NCI-H2196 treated with DMSO at 0.1 percent for 48 hours (cell line): ENCODE data around the gene TBXAS1.
A peak's percentile ranks its signal among the peaks of the same experiment; 100 is the strongest.

Experiments used
- DNase-seq: peaks from one replicate; lab custom pipeline; 2025; ENCODE audit not compliant: unreplicated experiment; lab: John Stamatoyannopoulos, UW

The TBXAS1 gene

GRCh38 chr7:140039896-140040295, 210.8 kb downstream of the TBXAS1 start:
- DNase-seq = no peak

DNA sequence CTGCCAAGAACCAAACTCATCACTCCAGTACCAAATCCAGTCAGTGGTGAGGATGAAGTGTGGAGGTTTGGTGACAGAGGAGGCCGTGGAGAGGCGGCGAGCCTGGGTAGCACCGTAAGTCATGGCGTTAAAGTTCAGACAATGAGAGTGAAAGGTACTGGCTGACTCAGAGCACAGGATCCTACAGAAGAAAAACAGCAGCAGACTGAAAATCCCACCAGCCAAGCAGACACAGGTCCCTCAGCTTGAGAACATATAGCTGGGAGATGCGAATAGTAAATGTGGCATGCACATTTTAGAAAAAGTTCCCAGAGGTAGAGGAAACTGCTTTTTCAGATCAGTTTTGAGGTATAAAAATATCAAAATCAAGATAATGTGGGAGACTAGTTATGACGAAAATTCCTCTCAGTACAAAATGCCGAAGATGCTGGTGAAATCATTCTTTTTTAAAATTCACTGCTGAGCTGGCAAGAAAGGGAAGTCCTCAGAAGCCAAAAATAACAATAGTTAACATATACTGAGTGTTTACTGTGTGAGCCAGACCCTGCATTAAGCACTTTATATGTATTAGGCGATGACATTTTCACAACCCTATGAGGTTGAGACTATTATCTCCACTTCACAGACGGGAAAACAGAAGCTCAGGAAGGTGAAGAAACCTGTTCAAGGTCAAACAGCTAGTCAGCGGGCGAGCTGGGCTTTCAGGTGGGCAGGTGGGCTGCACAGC, 212.8 kb downstream of the TBXAS1 start:
- DNase-seq = no peak

DNA sequence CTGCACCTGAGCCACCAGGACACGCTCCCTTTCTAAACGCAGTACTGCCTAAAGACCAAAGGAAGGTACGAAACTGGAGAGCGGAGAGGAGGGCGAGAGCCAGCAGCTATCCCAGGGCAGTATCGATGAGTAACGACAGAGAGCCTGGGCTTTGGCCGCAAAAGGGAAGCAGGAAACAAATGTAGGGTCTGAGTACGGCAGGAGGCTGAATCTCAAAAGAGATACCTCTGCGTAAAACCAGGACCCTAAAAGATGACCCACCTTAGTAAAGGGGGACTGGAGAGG, 213.3 kb downstream of the TBXAS1 start:
- DNase-seq = no peak

DNA sequence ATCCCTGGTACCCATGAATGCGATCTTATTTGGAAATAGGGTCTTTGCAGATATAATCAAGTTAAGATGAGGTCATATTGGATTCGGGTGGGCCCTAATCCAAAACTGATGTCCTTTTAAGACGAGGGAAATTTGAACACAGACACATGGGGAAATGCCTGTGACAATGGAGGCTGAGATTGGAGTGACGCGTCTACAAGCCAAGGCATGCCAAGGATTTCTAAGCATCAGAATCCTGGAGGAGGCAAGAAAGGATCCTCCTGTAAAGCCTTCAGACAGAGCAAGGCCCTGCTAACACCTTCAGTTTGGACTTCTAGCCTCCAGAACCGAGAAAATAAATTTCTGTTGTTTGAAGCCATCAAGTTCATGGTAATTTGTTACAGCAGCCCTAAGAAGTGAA, 215.2 kb downstream of the TBXAS1 start:
- DNase-seq = no peak

DNA sequence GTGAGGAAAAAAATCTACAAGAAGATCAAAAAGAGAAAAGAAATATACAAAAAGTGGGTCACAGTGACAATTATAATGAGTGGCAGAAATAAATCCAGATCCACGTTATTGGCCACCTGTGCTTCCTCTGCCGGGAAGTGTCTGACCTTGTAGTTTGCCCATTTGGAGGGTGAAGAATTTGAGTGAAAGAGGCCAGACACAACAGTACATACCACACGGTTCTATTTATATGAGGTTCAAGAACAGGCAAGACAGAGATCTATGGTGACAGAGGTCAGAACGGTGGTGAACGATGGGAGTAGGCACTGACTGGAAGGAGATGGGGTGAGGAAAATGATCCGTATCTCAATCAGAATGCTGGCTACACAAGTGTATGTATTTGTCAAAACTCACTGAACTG, 216.6 kb downstream of the TBXAS1 start:
- DNase-seq = no peak

DNA sequence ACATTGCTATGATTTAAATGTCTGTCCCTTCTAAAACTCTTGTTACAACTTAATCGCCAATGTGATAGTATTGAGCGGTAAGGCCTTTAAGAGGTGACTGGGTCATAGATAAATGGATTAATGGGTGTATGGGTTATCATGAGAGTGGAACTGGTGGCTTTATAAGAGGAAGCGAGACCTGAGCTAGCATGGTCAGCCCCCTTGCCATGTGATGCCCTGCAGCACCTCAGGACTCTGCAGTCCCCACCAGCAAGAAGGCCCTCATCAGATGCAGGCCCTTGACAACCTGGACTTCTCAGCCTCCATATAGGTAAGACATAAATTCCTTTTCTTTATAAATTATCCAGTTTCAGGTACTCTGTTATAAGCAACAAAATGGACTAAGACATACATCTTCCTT, 218.1 kb downstream of the TBXAS1 start:
- no peak for DNase-seq

DNA sequence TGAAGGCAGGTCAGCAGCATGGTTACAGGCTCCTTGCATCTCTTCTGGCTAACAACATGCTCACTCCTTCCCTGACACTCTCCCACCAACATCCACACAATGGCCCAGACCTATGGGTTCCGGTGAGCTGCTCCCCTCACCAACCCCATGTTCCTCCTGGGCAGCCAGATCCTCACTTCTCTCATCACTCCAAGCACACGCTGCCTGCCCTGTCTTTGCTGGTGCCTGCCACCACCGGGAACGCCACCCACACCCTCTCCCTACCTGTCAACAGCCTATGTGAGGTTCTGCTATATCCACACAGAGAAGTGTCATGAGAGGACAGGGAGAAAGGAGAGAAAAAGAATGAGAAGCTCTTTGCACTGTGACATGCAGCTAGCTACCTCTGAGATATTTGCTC, 219.1 kb downstream of the TBXAS1 start:
- DNase-seq = no peak

- no peak for DNase-seq
Observed at GRCh38 chr7:140048989-140049338, 219.9 kb downstream of the TBXAS1 start.

GRCh38 chr7:140049339-140050024, 220.4 kb downstream of the TBXAS1 start:
- DNase-seq = peak; percentile 72

GRCh38 chr7:140050100-140050499, 221.0 kb downstream of the TBXAS1 start:
- no peak for DNase-seq

DNA sequence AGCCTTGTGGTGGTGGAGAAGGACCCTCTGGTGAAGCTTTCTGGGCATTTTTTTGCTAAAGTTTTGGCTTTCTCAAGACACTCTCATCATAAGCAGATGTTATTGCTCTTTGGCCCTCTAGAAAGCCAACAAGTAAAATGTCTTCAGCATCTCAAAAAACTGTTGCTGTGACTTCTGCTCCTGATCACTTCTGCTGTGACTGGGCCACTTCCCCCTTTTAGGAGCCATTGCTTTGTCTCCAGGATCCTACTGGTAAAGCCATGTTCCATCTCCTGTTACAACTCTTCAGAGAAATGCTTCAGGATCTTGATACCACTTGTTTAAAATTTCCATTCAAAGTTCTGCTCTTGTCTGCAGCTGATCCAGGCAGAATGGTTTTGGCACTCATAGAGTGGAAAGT, 222.8 kb downstream of the TBXAS1 start:
- no peak for DNase-seq

GRCh38 chr7:140053812-140054539, 224.9 kb downstream of the TBXAS1 start:
- DNase-seq = no peak

- DNase-seq = no peak
Observed at GRCh38 chr7:140054751-140055150, 225.7 kb downstream of the TBXAS1 start.

DNA sequence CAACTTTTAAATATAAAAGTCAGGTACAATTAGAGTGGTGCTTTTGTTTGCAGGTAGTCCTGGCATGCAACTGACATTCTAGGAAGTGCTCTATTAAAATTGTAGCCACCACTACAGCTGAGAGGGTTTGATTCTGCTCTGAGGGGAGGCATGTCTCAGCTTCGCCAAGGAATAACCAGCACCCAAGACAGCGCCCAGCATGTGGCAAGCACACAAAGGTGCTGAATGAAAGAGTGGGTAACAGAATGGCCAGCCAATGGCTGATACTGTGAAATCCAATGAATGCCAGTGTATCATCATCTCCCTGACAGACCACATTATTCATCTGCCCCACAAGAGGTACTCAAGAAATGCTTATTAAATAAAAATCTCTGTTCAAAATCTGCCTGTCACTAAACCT, 226.8 kb downstream of the TBXAS1 start:
- DNase-seq = no peak

GRCh38 chr7:140056431-140057142, 227.5 kb downstream of the TBXAS1 start:
- DNase-seq = no peak

DNA sequence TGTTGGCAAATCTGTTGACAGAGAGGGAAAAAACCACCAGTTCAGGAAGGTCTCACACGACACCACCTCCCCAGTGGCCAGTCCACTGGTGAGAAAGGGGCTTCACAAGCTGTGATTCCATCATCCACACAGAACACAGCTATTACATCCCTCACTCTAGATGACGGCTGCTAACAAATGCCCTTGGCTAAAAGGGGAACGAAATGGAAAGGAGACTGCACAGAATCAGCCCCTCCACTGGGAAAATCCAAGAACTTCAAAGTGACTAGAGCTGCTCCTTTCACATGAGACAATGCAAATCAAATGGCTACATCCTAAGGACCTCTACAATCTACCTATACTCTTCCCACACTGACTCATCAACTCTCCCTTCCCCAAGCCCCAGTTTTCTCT, 228.1 kb downstream of the TBXAS1 start:
- DNase-seq = no peak

DNA sequence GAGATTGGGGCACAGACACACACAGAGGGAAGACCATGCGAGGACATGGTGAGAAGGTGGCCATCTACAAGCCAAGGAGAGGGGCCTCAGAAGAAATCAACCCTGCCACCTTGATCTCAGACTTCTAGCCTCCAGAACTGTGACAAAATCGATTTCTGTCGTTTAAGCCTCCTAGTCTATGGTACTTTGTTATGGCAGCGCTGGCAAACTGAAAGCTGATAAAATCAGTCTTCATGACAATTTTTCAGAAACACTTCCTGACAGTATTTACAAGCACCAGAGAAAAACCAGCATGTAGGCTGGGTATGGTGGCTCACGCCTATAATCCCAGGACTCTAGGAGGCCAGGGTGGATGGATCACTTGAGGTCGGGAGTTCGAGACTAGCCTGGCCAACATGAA, 229.5 kb downstream of the TBXAS1 start:
- DNase-seq = no peak

- DNase-seq = peak; percentile 58
Observed at GRCh38 chr7:140059273-140060242, 230.5 kb downstream of the TBXAS1 start.

DNA sequence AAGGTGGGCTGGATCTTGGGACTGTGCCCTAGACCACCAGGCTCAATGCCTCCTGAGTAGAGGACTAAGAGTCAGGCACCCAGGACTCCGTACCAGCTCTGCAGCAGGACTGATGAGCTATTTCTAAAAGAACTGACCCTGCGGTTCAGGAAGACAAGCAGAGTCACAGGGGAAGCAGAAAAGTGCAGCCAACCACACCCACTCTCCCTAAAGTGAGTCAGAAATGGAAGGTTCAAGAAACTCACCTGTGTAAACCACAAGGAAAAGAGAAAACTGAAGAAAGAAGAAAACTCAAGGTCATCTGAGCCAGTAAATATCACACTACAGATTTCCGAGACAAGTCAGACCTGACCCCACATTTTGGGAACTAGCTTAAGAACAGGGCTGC, 231.2 kb downstream of the TBXAS1 start:
- DNase-seq = no peak

DNA sequence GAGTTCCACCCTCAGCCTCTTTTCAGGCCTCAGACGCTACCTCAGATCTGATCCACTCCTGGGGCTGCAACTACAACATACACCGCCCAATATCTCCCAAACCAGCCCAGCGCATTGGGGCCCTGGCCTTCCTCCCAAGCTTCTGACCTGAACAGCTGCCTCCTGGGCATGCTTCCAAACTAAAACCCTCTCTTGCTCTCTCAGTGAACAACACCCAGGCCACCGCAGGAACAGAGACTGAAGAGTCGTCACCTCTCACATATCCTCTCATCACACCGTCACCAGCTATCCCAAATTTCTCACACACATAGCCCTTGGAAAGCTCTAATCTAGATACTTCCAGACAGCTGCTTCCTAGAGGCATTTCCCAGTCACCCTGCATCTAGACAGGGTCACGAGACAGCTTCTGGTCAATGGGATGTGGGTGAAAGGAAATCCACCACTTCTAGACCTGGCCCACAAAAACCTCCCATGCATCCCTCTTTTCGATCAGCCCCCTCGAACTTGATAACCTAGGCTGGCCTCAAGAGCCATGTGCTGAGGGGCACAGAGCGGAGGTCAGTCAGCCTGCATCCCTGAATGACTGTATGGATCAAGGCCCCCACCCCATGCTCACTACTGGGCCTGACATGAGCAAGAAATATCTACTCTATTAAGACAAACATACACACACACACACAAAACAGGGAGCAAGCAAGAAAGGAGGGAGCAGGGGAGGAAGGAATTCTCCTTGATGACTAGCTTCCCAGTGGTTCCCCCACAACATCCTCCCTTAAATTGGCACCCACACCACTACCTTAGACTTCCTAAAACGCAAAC, 231.9 kb downstream of the TBXAS1 start:
- DNase-seq = peak; percentile 73
